ENCODE results near the gene RPP21. TPM values are rescaled to one million over a fixed set of nuclear protein-coding genes. Genes with fewer than 3 reads are reported as not detected.
A peak's percentile ranks its signal among the peaks of the same experiment; 100 is the strongest.

Gene RPP21
- 10 to 100 TPM; 46.6 to 54.1 TPM for total RNA-seq

- no peaks in the 10 kb centered on the region for H3K9me3 ChIP-seq
- H3K4me1 ChIP-seq, result peaks cover 0 to 8% of the 10 kb centered on the region in 2 donors
- H3K27ac ChIP-seq, result peak within 1 kb of the TSS; percentile 83 to 87
- peak within 1 kb of the TSS; percentile 80 to 83 for H3K4me3 ChIP-seq
- no peaks in the 10 kb centered on the region for H3K27me3 ChIP-seq
- peaks cover 18% of the 10 kb centered on the region for H3K36me3 ChIP-seq
- DNase-seq (ENCODE audit: low spot score), result peak; percentile 75
- TF ChIP-seq CTCF (IDR thresholded peaks at IDR 0.05), result no peak
Observed at GRCh38 chr6:30344868-30345671, at the start of gene RPP21. Gene RPP21 (plus strand): TSS chr6:30345156. CDS start chr6:30345172, 16 bp downstream.

GRCh38 chr6:30295837-30296236 is 49.1 kb upstream of the RPP21 start:
- no peaks in the 10 kb centered on the region for H3K27me3 ChIP-seq
- no peak for DNase-seq (ENCODE audit: low spot score)
- H3K9me3 ChIP-seq, result no peaks in the 10 kb centered on the region
- H3K4me1 ChIP-seq, result no peaks in the 10 kb centered on the region
- H3K27ac ChIP-seq, result no peak overlapping the region
- TF ChIP-seq CTCF (IDR thresholded peaks at IDR 0.05), result no peak
- no peak overlapping the region for H3K4me3 ChIP-seq
- H3K36me3 ChIP-seq, result peaks cover 27% of the 10 kb centered on the region

- no peaks in the 10 kb centered on the region for H3K36me3 ChIP-seq
Observed at GRCh38 chr6:30304002-30304401, 41.0 kb upstream of the RPP21 start.

GRCh38 chr6:30311101-30311500 is 33.9 kb upstream of the RPP21 start:
- no peaks in the 10 kb centered on the region for H3K9me3 ChIP-seq
- peaks cover 16% of the 10 kb centered on the region for H3K36me3 ChIP-seq
- H3K27me3 ChIP-seq, result no peaks in the 10 kb centered on the region
- H3K4me1 ChIP-seq, result no peaks in the 10 kb centered on the region
- no peak for TF ChIP-seq CTCF (IDR thresholded peaks at IDR 0.05)
- DNase-seq (ENCODE audit: low spot score), result no peak
- no peak overlapping the region for H3K4me3 ChIP-seq
- H3K27ac ChIP-seq, result no peak overlapping the region

More at GRCh38 chr6:30304002-30304401, 41.0 kb upstream of the RPP21 start:
- TF ChIP-seq CTCF (IDR thresholded peaks at IDR 0.05), result no peak
- H3K9me3 ChIP-seq, result no peaks in the 10 kb centered on the region
- H3K4me1 ChIP-seq, result no peaks in the 10 kb centered on the region
- no peak overlapping the region for H3K27ac ChIP-seq
- H3K4me3 ChIP-seq, result no peak overlapping the region
- DNase-seq (ENCODE audit: low spot score), result no peak
- no peaks in the 10 kb centered on the region for H3K27me3 ChIP-seq

GRCh38 chr6:30311671-30312070 is 33.3 kb upstream of the RPP21 start:
- no peak for DNase-seq (ENCODE audit: low spot score)
- no peak overlapping the region for H3K27ac ChIP-seq
- H3K9me3 ChIP-seq, result no peaks in the 10 kb centered on the region
- H3K4me1 ChIP-seq, result no peaks in the 10 kb centered on the region
- no peak overlapping the region for H3K4me3 ChIP-seq
- no peak for TF ChIP-seq CTCF (IDR thresholded peaks at IDR 0.05)
- H3K36me3 ChIP-seq, result peaks cover 16% of the 10 kb centered on the region
- no peaks in the 10 kb centered on the region for H3K27me3 ChIP-seq
